ENCODE measurements around the gene TRAF3.
"Not testable (repeated sequence)": the region's sequence is repeated elsewhere in the genome, so short reads cannot be mapped to it uniquely, and the experiment has no call there.

TRAF3 gene

DNA sequence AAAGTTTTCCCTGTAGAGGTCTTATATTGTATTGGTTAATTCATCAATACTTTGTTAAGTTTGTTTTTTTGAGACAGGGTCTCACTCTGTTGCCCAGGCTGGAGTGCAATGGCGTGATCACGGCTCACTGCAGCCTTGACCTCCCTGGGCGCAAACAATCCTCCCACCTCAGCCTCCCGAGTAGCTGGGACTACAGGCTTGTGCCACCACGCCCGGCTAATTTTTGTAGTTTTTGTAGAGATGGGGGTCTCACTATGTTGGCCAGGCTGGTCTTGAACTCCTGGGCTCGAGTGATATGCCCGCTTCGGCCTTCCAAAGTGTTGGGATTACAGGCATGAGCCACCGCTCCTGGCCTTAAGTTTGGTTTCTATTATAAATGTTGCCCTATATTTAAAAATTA is 149.6 kb downstream of the TRAF3 start:
- not testable (repeated sequence) for FAIRE-seq

GRCh38 chr14:102927346-102927877 is 150.2 kb downstream of the TRAF3 start:
- FAIRE-seq: no peak

DNA sequence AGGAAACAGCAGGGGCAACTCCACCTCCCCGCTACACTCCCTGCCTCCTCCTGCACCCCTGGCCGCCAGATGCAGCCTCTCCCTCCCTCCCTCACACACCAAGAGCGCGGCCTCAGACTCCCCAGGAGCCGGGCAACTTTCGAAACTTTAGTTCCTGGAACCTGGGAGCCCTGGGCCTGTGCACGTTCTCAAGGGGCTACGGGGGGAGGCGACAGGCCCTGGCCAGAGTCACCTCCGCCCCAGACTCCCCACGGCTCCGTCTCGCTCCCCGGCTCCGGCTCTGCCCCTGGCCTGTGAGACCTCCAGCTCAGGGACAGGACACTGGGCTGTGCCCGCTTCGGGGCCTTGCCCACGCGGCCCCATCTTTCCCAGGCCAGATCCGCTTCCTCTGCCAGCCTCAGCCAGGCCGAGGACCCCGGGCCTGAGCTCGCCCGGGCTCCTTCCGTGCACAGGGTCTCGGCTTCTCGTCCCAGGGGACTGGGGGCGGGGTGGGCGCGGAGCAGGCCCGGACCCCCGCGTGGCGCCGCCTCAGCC is 150.7 kb downstream of the TRAF3 start:
- FAIRE-seq: no peak

DNA sequence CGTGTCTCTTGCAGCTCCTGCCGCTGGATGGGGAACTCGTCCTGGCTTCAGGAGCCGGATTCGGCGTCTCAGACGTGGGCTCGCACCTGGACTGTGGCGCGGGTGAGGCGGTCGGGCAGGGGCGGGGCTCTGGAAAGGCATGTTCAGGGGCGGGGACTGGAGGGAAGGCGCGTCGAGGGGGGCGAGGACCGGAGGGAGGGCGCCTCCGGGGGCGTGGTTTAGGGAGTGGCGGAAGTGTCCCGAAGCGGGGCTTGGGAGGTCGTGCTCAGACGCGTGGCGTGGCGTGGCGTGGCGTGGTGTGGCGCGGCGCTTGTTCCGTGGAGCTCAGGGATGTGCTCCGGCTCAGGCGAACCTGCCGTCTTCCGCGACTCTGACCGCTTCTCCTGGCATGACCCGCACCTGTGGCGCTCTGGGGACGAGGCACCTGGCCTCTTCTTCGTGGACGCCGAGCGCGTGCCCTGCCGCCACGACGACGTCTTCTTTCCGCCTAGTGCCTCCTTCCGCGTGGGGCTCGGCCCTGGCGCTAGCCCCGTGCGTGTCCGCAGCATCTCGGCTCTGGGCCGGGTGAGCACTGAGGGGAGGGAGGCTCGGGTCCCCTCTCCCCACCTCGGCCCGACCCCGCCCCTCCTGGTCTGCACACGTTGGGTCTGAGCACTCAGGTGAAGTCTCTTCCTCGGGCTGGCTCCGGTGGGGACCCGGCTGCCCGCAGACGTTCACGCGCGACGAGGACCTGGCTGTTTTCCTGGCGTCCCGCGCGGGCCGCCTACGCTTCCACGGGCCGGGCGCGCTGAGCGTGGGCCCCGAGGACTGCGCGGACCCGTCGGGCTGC is 151.4 kb downstream of the TRAF3 start:
- FAIRE-seq: no peak

DNA sequence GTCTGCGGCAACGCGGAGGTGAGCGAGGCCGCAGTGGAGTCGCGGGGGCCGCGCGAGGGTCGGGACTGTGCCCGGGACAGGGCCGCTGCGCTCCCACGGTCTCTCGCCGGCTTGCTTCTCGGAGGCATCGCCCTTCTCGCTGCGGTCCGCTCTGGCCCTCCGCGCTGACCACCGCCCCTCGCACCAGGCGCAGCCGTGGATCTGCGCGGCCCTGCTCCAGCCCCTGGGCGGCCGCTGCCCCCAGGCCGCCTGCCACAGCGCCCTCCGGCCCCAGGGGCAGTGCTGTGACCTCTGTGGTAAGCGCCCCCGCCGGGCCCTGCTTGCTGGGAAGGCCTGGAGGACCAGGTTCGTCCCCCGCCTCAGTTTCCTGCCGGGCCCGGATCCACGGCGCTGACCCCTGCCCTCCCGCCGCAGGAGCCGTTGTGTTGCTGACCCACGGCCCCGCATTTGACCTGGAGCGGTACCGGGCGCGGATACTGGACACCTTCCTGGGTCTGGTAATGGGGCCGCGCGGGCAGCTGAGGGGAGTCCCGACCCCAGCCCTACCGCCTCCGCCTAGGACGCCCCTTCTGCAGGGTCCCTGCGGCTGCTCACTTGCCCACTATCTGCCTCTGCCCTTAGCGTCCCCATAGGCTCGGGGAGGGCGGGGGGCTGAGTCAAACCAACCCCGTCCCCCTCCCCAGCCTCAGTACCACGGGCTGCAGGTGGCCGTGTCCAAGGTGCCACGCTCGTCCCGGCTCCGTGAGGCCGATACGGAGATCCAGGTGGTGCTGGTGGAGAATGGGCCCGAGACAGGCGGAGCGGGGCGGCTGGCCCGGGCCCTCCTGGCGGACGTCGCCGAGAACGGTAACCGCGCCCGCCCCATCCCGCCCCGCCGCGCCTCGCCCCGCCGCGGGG is 152.2 kb downstream of the TRAF3 start:
- FAIRE-seq: no peak

DNA sequence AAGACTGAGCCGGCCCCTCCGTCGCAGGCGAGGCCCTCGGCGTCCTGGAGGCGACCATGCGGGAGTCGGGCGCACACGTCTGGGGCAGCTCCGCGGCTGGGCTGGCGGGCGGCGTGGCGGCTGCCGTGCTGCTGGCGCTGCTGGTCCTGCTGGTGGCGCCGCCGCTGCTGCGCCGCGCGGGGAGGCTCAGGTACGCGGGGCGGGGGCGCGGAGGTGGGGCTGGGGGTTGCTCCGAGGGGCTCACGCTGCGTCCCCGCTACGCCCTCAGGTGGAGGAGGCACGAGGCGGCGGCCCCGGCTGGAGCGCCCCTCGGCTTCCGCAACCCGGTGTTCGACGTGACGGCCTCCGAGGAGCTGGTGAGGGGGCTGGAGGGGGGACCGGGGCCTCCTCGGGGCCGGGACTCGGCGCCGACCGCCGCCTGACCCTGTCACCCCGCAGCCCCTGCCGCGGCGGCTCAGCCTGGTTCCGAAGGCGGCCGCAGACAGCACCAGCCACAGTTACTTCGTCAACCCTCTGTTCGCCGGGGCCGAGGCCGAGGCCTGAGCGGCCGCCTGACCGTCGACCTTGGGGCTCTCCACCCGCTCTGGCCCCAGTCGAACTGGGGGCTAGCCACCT is 153.0 kb downstream of the TRAF3 start:
- no peak for FAIRE-seq

- no peak for FAIRE-seq
Observed at GRCh38 chr14:102930753-102931579, 153.7 kb downstream of the TRAF3 start.

DNA sequence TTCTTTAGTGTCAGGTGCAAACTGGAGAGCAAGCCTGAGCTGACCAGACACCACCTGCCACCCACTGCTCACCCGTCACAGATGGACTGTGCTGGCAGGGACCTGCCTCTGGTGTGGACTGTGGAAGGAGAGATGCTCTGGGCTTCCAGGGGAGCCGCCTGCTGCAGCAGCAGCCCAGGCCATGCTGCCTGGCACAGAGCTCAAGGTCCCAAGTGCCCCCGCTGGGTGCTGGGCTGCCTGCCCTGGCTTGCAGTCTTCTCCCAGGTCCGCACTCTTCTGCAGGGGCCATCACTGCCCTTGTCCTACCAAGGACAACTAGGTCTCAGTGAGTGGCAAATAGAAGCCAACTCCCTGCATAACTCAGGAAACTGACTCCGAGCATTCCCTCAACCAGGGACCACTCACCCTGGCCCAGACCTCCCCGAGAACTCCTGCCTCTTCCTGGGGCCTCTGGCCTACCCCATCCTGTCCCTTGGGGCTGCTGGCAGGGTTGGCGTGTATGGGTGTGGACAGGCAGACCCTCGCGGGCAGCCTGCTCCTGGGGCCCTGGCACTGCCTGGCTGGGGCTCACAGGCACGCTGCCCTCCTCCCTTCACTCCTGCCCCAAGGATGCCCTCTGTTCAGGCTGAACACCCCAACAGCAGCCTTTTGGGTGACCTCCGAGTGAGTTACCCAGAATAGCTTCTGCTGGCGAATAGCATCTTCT is 154.5 kb downstream of the TRAF3 start:
- no peak for FAIRE-seq

DNA sequence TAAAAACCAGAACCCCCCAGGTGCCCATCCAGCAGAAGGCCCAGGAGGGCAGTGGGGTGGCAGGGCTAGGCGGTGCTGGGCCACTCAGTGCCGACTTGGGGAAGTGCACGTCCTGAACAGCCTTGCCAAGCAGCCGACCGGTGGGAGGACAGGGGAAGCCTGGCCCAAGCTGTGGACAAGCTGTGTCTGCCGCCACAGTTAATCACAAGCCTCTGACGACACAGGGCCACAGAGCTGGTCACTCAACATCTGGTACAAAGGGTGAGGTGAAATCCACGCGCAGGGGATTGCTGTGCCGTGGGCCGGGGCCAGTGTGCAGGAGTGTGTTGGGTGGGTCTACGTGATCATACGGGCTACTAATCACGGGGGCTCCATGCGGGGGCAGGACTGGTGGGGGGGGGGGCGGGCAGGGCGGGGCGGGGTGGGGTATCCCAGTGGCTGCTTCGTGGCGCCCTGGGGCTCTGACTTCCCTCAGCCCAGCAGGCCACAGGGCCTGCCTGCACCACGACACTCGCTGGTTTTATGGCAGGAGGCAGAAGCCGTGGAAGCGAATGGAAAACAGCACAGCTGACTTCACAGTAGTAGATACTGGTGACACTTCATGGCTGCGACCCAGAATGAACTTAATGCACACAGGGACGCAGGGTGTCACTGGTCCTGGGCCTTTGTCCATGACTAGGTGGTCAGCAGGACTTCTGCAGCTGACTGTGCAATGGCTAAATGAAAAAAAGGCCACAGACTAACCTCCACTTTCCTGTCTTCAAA is 155.4 kb downstream of the TRAF3 start:
- no peak for FAIRE-seq

- no peak for FAIRE-seq
Observed at GRCh38 chr14:102933618-102934231, 156.5 kb downstream of the TRAF3 start.

- FAIRE-seq: no peak
Observed at GRCh38 chr14:102935756-102936155, 158.5 kb downstream of the TRAF3 start.

DNA sequence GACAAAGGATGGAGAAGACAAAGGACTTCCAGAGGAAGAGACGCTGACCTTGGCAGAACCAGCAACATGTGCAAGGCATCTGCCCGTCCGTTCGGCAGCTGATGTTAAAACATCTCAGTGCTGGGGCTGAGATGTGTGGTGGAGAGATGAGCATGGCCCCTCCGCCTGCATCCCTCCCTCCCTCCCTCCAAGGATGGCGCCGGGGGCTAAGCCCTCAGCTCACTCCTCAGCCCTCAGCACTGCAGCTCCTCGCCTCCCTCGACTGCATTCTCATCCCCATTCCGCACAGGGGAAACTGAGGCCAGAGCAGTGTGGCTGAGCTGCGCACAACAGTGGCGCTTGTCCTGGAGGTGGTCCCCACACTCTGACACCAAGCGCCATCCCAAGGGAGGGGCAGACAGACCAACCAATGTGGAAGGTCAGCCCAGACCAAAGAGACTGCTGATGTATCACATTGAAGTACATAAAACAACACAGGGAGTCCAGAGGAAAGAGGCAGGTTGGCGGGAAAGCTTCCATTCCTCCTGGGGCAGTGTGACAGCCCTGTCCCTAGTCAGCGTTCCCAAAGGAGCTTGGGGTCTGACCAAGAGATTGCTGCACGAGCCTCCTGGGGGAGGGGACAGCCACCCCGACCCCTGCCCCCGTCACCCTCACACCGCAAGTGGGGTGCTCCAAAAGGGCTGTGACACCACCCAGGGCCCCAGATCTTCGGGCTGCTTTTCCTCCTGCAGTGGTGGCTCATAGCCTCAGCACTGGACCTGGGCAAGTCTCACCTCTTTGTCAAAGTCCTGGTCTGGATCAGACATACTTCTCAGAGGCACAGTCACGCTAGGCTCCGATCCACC is 160.3 kb downstream of the TRAF3 start:
- no peak for FAIRE-seq

DNA sequence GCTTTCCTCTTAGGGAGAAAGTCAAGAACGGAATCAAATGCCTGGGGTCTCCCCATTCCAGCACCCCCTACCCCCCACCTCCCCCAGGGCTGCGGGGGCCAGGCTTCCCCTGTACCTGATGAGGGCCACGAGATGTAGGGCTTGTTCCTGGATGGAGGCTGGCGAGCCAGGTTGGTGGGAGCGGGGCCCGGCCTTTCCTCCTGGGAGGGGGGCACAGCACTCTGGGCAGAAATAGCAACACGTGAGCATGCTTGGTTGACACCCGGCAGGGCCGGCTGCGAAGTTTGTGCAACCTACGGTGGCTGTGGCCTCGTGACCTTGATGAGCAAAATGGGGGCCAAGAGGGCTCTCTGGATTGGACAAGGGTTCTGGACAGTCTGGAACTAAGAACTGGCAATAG is 160.9 kb downstream of the TRAF3 start:
- no peak for FAIRE-seq

DNA sequence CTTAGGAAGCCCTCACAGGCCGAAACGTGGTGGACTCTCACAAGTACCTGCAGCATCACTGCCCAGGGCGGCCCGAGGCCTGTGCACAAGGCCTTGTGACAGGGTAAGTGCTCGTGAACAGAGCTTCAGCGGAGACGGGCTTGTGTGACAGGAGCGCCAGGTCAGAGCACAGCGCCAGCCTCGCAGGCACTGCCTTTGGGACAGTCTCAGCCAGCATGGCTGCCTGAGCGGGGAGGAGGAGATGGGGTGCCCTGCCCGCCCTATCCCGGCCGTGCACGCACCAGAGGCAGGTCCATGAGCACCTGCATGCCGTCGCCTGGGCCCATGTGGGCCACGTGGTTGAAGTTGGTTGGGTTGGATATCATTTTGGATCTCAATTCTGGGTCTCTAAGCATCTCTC is 162.1 kb downstream of the TRAF3 start:
- FAIRE-seq: no peak

DNA sequence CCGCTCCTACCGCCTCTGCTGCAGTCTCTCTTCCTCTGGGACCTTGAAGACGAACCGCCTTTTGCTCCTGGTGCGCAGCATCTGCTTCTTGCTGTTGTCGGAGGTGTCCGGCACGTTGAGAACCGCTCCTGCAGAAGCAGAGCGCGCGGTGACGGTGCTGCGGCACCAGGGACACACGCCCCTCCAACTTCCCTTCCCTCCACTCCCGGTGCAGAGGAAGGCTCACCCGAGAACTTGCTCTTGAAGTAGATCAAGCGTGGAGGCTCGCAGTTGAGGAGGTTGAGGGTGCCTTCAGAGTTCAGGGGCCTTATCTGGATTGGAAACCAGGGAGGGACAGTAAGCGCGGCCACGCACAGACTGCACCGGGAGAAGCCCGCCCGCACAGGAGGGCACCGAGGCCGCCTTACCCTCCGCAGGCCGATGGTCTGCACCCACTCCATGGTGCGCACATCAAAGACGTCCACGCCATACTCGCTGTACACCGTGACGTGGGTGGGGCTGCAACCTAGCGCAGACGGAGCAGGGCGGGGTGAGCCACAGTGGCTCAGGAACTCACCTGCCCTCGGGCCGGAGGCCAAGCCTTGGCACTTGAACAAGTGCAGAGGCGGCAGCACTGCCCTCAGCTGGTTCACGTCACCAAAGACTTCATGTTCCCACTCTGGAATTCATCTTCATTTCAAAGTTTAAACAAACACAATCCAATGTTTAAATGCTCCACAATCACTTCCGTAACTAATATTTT is 162.7 kb downstream of the TRAF3 start:
- FAIRE-seq: no peak

DNA sequence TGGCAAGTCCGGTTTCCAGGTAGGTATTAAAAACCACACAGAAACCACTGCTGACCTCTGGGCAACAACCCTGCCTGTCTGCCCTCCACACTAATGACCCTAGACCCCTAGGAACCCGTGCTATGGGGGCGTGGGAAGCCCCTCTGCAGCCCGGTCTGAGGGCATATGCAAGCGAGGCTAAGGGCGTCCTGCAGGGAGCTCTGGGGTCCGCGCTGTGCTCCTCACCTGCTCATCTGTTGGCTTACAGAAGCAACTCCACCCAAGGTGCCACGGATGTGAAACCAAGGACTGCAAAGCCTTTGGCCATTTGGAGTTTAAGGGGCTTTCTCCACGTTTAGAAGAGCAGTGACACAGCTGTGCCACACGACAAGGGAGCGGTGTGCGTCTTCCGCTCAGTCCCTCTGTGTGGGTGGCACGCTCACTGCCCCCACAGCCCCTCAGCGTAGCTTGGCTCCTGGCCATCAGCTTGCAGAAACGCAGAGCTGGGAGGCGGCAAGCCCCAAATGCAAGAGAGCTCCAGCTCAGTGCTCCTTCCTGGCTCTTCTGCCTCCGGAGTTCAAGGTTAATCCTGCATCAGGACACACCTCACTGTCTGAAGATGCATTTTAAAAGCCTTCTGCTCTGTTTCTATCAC is 163.6 kb downstream of the TRAF3 start:
- FAIRE-seq: no peak

DNA sequence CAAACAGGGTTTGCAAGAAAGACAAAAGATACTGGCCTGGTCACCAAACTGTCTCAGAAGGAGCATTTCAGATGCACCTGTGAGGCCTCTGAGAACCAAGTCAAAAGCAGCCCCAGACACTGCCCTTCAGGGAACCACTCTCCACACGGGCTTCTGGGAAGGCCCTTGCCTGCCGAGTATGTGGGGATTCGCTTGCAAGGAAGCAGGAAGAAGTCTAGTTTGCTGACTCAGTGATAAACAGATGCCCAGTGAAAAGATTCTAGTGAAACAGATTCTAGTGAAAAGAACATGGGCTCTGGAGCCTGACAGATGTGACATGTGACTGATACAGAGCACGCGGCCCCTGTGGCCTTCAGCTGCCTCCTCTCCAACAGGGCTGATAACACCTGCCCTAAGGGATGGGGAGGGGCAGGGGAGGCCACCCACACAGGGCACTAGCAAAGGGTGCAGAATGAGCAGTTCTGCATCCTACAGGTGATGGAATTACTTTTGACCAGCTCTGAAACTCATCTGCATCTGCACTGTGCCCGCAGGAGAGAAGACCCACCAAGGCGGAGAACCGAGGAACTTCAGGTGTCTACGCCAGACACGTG is 164.3 kb downstream of the TRAF3 start:
- no peak for FAIRE-seq

DNA sequence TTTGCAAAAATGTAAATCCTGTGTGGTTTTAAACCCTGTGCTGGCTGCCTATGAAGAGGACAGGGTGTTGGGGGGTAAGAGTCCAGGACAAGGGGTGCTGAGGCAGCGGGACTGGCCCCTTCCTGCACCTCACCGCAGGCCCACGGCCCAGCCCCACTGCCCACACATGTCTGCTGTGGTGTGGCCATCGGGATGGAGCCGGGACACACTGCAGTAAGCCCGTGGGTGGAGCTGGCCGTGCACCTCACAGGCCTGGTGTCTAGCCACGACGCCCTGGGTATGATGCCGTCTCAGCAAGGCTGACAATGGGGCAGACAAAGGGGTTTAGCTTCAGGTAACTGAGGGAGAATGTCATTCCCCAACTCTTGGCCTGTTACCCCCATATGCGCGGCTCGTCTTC is 164.8 kb downstream of the TRAF3 start:
- FAIRE-seq: no peak
